HUES48 (cell line): ENCODE results near the gene BNIP5.
"Not testable (repeated sequence)": the region's sequence is repeated elsewhere in the genome, so short reads cannot be mapped to it uniquely, and the experiment has no call there.

Experiments used
- H3K27ac ChIP-seq: one replicate; pipeline ENCODE4 v1.7.0; 2013; ENCODE audit warnings: low read depth, low read length, inconsistent platforms
- H3K27me3 ChIP-seq: 2 replicates; pipeline ENCODE4 v1.6.1; 2013; ENCODE audit warnings: mild to moderate bottlenecking, low read length; ENCODE audit not compliant: control insufficient read depth, insufficient read depth
- H3K36me3 ChIP-seq: 2 replicates; pipeline ENCODE4 v1.6.1; 2013; ENCODE audit warnings: low read length; ENCODE audit not compliant: control insufficient read depth, insufficient read depth
- H3K4me1 ChIP-seq: 2 replicates; pipeline ENCODE4 v1.6.1; 2013; ENCODE audit warnings: mild to moderate bottlenecking, low read length; ENCODE audit not compliant: control insufficient read depth, insufficient read depth
- H3K4me3 ChIP-seq: 2 replicates; pipeline ENCODE4 v1.5.1; 2013; ENCODE audit warnings: mild to moderate bottlenecking, low read depth, low read length
- H3K9ac ChIP-seq: 2 replicates; pipeline ENCODE4 v1.6.1; 2013; ENCODE audit warnings: mild to moderate bottlenecking, low read depth, low read length, moderate library complexity
- H3K9me3 ChIP-seq: 2 replicates; pipeline ENCODE4 v1.6.1; 2013; ENCODE audit warnings: low read length; ENCODE audit not compliant: control insufficient read depth, insufficient read depth

The BNIP5 gene

GRCh38 chr6:36364669-36365479 lies 28.2 kb upstream of the BNIP5 start:
- H3K4me1 ChIP-seq, result no peaks in the 10 kb centered on the region
- no peaks in the 10 kb centered on the region for H3K27me3 ChIP-seq
- no peaks in the 10 kb centered on the region for H3K36me3 ChIP-seq
- no peak overlapping the region for H3K4me3 ChIP-seq
- no peak overlapping the region for H3K9ac ChIP-seq
- H3K27ac ChIP-seq, result peak overlapping the region; percentile 12
- no peaks in the 10 kb centered on the region for H3K9me3 ChIP-seq

- not testable (repeated sequence) for H3K27ac ChIP-seq, H3K4me1 ChIP-seq, H3K36me3 ChIP-seq, H3K9ac ChIP-seq, H3K4me3 ChIP-seq, H3K27me3 ChIP-seq, H3K9me3 ChIP-seq
Observed at GRCh38 chr6:36364061-36364635, 27.5 kb upstream of the BNIP5 start.

GRCh38 chr6:36363371-36363752 lies 26.7 kb upstream of the BNIP5 start:
- H3K9me3 ChIP-seq, H3K36me3 ChIP-seq, H3K4me1 ChIP-seq, H3K27ac ChIP-seq, H3K27me3 ChIP-seq, H3K4me3 ChIP-seq, H3K9ac ChIP-seq: not testable (repeated sequence)

- H3K4me1 ChIP-seq, result no peaks in the 10 kb centered on the region
- no peak overlapping the region for H3K4me3 ChIP-seq
- H3K27me3 ChIP-seq, result no peaks in the 10 kb centered on the region
- H3K36me3 ChIP-seq, result no peaks in the 10 kb centered on the region
- no peaks in the 10 kb centered on the region for H3K9me3 ChIP-seq
- H3K9ac ChIP-seq, result no peak overlapping the region
- H3K27ac ChIP-seq, result no peak overlapping the region
Observed at GRCh38 chr6:36362551-36363370, 26.1 kb upstream of the BNIP5 start.

GRCh38 chr6:36361071-36361470 lies 24.4 kb upstream of the BNIP5 start:
- H3K9me3 ChIP-seq, result no peaks in the 10 kb centered on the region
- H3K9ac ChIP-seq, result no peak overlapping the region
- H3K4me1 ChIP-seq, result no peaks in the 10 kb centered on the region
- no peak overlapping the region for H3K27ac ChIP-seq
- H3K27me3 ChIP-seq, result no peaks in the 10 kb centered on the region
- no peak overlapping the region for H3K4me3 ChIP-seq
- H3K36me3 ChIP-seq, result no peaks in the 10 kb centered on the region

GRCh38 chr6:36360241-36361054 lies 23.8 kb upstream of the BNIP5 start:
- no peaks in the 10 kb centered on the region for H3K9me3 ChIP-seq
- no peaks in the 10 kb centered on the region for H3K36me3 ChIP-seq
- H3K4me1 ChIP-seq, result no peaks in the 10 kb centered on the region
- H3K27ac ChIP-seq, result no peak overlapping the region
- no peak overlapping the region for H3K4me3 ChIP-seq
- H3K9ac ChIP-seq, result no peak overlapping the region
- no peaks in the 10 kb centered on the region for H3K27me3 ChIP-seq

- H3K27ac ChIP-seq, result no peak overlapping the region
- H3K27me3 ChIP-seq, result no peaks in the 10 kb centered on the region
- no peaks in the 10 kb centered on the region for H3K9me3 ChIP-seq
- H3K4me1 ChIP-seq, result no peaks in the 10 kb centered on the region
- no peak overlapping the region for H3K9ac ChIP-seq
- H3K4me3 ChIP-seq, result no peak overlapping the region
- H3K36me3 ChIP-seq, result no peaks in the 10 kb centered on the region
Observed at GRCh38 chr6:36358226-36358915, 21.7 kb upstream of the BNIP5 start.

GRCh38 chr6:36357872-36358225 lies 21.2 kb upstream of the BNIP5 start:
- Histone ChIP-seq H3K36me3 (no peaks in the 10 kb centered on the region), H3K9ac (no peak overlapping the region), H3K27me3 (no peaks in the 10 kb centered on the region), H3K4me1 (no peaks in the 10 kb centered on the region), H3K4me3 (no peak overlapping the region), H3K27ac (no peak overlapping the region), H3K9me3 (no peaks in the 10 kb centered on the region)

- no peak overlapping the region for H3K4me3 ChIP-seq
- H3K36me3 ChIP-seq, result no peaks in the 10 kb centered on the region
- no peaks in the 10 kb centered on the region for H3K4me1 ChIP-seq
- H3K27me3 ChIP-seq, result no peaks in the 10 kb centered on the region
- no peaks in the 10 kb centered on the region for H3K9me3 ChIP-seq
- no peak overlapping the region for H3K27ac ChIP-seq
- no peak overlapping the region for H3K9ac ChIP-seq
Observed at GRCh38 chr6:36355819-36356218, 19.1 kb upstream of the BNIP5 start.

GRCh38 chr6:36353411-36353915 lies 16.8 kb upstream of the BNIP5 start:
- Histone ChIP-seq H3K9ac (no peak overlapping the region), H3K4me3 (no peak overlapping the region), H3K27me3 (no peaks in the 10 kb centered on the region), H3K27ac (no peak overlapping the region), H3K4me1 (no peaks in the 10 kb centered on the region), H3K36me3 (no peaks in the 10 kb centered on the region), H3K9me3 (no peaks in the 10 kb centered on the region)
